C4-2B (cell line): ENCODE measurements around the gene KLK11.

Experiments used
- ZFX ChIP-seq: fragments of 450-650 bp; IDR thresholded peaks from 2 replicates; pipeline ENCODE4 v1.6.1; 2017
- TF ChIP-seq, protein P1 (sequence below): fragments of 450-650 bp; conservative IDR thresholded peaks from 2 replicates; pipeline ENCODE4 v1.5.1; 2017; ENCODE audit warnings: mild to moderate bottlenecking

DNA sequence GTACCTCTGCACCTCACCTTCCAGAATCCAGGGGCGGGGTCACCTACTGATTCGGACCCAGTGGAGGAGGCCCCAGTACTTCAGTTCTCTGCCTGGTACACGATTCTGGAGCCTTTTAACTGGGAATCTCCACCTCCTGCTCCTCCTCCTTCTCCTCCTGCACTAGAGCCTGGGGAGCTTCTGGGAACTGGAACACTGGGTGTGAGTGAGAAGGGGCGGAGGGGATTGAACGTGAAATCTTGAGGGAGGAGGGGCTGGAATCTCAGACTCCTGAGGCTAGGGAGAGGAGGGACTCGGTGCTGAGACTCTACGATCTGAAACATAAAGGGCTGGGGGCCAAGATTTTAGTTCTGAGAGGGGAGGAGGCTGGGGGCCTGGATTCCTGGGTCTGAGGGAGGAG, 24.9 kb downstream of the KLK11 start, which contains the start of gene KLK8:
- TF ChIP-seq, protein P1, sequence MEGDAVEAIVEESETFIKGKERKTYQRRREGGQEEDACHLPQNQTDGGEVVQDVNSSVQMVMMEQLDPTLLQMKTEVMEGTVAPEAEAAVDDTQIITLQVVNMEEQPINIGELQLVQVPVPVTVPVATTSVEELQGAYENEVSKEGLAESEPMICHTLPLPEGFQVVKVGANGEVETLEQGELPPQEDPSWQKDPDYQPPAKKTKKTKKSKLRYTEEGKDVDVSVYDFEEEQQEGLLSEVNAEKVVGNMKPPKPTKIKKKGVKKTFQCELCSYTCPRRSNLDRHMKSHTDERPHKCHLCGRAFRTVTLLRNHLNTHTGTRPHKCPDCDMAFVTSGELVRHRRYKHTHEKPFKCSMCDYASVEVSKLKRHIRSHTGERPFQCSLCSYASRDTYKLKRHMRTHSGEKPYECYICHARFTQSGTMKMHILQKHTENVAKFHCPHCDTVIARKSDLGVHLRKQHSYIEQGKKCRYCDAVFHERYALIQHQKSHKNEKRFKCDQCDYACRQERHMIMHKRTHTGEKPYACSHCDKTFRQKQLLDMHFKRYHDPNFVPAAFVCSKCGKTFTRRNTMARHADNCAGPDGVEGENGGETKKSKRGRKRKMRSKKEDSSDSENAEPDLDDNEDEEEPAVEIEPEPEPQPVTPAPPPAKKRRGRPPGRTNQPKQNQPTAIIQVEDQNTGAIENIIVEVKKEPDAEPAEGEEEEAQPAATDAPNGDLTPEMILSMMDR, result no peak
- no peak for TF ChIP-seq ZFX
